HG03066 (cell line): ENCODE measurements around the gene PITPNM3.
"Not testable (repeated sequence)": the region's sequence is repeated elsewhere in the genome, so short reads cannot be mapped to it uniquely, and the experiment has no call there.

Experiments
- ATAC-seq: cut with Tn5 transposase; IDR thresholded peaks from one replicate; pipeline ENCODE4 v1.9.1; 2021; ENCODE audit warnings: low read depth; ENCODE audit not compliant: unreplicated experiment

Gene PITPNM3

GRCh38 chr17:6485646-6486412 lies 70.5 kb downstream of the PITPNM3 start:
- no peak for ATAC-seq

GRCh38 chr17:6483507-6483906 lies 72.8 kb downstream of the PITPNM3 start:
- no peak for ATAC-seq

- ATAC-seq = not testable (repeated sequence)
These were observed 73.6 kb downstream of the PITPNM3 start for GRCh38 chr17:6482796-6483195.

- no peak for ATAC-seq
These were observed 74.3 kb downstream of the PITPNM3 start for GRCh38 chr17:6482105-6482455.

GRCh38 chr17:6480303-6480675 lies 76.1 kb downstream of the PITPNM3 start:
- ATAC-seq = no peak

GRCh38 chr17:6479622-6480302 lies 76.6 kb downstream of the PITPNM3 start:
- no peak for ATAC-seq

GRCh38 chr17:6478486-6478885 lies 77.9 kb downstream of the PITPNM3 start:
- ATAC-seq = no peak

- ATAC-seq = no peak
These were observed 78.4 kb downstream of the PITPNM3 start for GRCh38 chr17:6477831-6478383.

- no peak for ATAC-seq
These were observed 79.6 kb downstream of the PITPNM3 start for GRCh38 chr17:6476810-6477179.

GRCh38 chr17:6476076-6476809 lies 80.1 kb downstream of the PITPNM3 start:
- no peak for ATAC-seq

GRCh38 chr17:6475411-6475810 lies 80.9 kb downstream of the PITPNM3 start:
- no peak for ATAC-seq

- ATAC-seq = no peak
These were observed 81.4 kb downstream of the PITPNM3 start for GRCh38 chr17:6474906-6475305.

GRCh38 chr17:6474376-6474775 lies 82.0 kb downstream of the PITPNM3 start:
- ATAC-seq = no peak

- ATAC-seq = no peak
These were observed 83.1 kb downstream of the PITPNM3 start for GRCh38 chr17:6473128-6473767.

GRCh38 chr17:6472517-6472916 lies 83.8 kb downstream of the PITPNM3 start:
- ATAC-seq = no peak

GRCh38 chr17:6471531-6472465 lies 84.6 kb downstream of the PITPNM3 start:
- no peak for ATAC-seq

- no peak for ATAC-seq
These were observed 85.4 kb downstream of the PITPNM3 start for GRCh38 chr17:6470751-6471521.

- no peak for ATAC-seq
These were observed 86.1 kb downstream of the PITPNM3 start for GRCh38 chr17:6470146-6470718.
